ENCODE measurements around the gene RARB.

GRCh38 chr3:25548836-25549235, 120.8 kb downstream of the RARB start:
- TF ChIP-seq CTCF (conservative IDR thresholded peaks at IDR 0.05 in 1 of 2, IDR thresholded peaks at IDR 0.05 in 1 of 2; ENCODE audit: low read depth in 1 of 2, low read length in 2 of 2) (no peak), EZH2 (IDR thresholded peaks at IDR 0.05; ENCODE audit: low read length, missing control alignments) (no peak)

Data from fibroblast of lung (primary cell).